Stimulated activated CD4-positive, alpha-beta T cell treated with anti-CD3 and anti-CD28 coated beads, Interleukin-15, amount 100 ng/mL, for 1 hour (primary cell): ENCODE results near the gene FOXK1.
"Not testable (repeated sequence)": the region's sequence is repeated elsewhere in the genome, so short reads cannot be mapped to it uniquely, and the experiment has no call there.

ENCODE experiments used
- DNase-seq, 2 donors: peaks; one replicate each; pipeline ENCODE4 v3.0.0-alpha.2; 2020; ENCODE audit warnings: low read depth in 1 of 2, low spot score in 1 of 2

Gene FOXK1

DNA sequence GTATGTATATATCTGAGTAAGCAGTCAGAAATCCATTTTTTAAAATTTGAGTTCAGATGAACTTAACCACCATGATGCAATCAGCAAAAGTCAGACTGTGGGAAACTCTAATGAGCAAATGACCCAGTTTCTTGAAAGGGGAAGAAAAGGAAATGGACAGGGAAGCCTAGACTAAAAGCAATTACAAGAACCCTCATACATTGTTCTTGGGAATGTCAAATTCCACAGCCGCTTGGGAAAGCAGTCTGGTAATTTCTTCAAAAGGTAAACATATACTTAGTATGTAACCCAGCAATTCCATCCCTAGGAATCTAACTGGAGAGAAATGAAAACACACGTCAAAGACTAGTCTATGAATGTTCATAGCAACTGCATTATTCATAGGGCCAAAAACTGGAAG, 16.4 kb upstream of the FOXK1 start:
- DNase-seq: no peak

GRCh38 chr7:4667776-4668509, 14.2 kb upstream of the FOXK1 start:
- DNase-seq: no peak

DNA sequence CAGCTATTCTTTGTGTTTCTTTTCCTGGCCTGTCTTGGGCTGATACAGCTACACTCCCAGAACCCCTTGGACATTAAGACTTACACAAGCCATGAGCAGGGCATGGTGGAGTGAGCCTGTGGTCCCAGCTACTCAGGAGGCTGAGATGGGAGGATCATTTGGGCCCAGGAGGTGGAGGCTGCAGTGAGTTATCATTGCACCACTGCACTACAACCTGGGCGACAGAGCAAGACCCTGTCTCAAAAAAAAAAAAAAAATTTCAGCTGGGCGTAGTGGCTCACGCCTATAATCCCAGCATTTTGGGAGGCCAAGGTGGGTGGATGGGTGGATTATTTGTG, 13.6 kb upstream of the FOXK1 start:
- DNase-seq: no peak

DNA sequence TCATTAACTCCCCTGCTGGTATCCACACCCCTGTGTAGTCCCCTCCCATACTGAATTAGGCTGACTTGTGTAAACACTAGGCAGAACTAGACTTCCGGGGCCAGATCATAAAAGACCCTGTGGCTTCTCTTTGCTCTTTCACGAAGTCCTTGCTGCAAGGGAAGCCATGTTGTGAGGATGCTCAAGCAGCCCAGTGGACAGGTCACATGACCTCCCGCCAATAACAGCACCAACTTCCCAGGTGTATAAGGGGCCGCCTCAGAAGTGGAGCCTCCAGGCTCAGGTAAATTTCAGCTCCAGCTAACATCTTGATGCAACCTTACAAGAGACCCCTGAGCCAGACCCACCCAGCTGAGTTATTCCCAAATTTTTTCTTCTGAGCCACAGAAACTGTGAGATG, 11.3 kb upstream of the FOXK1 start:
- no peak for DNase-seq

DNA sequence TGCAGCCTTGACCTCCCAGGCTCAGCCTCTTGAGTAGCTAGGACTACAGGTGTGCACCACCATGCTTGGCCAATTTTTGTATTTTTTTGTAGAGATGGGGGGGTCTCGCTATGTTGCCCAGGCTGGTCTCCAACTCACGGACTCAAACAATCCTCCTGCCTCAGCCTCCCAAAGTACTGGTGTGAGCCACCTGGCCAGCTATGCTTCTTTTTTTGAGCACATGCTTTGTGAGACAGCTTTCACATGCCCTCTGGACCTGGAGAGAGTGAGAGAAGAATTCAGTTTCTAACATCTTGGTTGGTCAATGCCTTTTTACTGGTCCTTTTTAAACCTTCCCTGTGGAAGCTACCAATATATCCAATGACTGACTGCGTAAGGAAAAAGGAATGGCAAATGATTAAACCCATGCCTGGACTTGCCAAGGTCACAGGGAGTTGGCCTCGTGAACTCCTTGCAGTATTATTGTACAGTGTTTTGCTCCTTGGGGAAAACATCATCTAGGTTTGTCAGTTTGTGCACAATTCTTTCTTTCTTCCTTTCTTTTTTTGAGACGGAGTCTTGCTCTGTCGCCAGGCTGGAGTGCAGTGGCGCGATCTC, 6.2 kb upstream of the FOXK1 start:
- no peak for DNase-seq

DNA sequence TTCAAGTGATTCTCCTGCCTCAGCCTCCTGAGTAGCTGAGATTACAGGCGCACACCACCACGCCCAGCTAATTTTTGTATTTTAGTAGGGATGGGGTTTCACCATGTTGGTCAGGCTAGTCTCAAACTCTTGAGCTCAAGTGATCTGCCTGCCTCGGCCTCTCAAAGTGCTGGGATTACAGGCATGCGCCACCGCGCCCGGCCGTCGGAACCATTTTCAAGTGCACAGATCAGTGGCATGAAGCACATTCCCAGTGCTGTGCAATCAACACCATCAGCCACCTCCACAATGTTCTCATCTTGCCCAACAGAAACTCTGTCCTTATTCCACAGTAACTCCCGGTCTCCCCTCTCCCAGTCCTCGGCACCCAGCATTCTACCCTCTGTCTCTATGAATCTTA, 4.6 kb upstream of the FOXK1 start:
- DNase-seq: not testable (repeated sequence)

- no peak for DNase-seq
Measured at GRCh38 chr7:4681218-4681851, 760 bp upstream of the FOXK1 start.

DNA sequence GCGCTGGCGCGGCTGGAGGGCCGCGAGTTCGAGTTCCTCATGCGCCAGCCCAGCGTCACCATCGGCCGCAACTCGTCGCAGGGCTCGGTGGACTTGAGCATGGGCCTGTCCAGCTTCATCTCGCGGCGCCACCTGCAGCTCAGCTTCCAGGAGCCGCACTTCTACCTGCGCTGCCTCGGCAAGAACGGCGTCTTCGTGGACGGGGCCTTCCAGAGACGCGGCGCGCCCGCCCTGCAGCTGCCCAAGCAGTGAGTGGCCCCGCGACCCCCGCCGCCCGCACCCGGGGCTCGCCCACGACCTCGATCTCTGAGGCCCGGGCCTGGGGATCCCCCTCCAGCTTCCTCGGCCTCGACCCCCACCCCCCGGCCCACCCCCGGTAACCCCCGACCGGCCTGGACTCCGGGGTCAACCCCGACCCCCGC, 537 bp downstream of the FOXK1 start:
- peak in 1 of 2 donors; percentile 18 for DNase-seq

DNA sequence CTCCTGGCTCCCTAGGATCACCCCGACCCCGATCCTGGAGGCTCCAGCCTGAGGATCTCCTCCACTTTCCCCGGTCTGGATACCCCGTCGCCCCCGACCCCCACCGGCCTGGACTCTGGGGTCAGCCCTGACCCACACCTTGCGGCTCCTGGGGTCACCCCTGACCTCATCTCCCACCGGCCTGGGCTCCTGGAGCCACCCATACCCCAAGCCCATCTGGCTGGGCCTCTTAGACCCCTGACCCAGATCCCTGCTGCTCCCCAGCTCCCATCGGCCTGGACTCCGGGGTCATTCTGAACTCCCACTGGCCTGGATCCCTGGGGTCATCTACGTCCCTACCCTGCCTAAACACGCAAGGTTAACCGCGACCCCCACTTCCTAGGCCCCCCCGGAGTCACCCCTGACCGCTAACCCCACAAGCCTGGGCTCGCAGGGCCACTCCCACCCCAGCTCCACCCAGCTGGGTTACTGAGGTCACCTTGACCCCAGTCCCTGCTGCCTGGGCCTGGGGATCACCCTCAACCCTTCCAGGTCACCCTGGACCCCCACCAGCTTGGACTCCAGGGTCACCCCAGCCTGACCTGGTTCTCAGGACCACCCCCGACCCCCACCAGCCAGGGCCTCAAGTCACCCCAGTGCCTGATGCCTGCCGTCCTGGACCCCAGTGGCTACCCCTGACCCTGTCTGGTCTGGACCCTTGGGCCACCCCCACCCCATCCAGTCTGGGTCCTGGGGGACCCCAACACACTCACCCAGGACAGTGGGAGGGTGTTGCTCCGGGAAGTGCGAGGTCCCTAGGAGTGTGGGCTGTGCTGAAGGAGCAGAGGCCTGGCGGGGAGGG, 1.2 kb downstream of the FOXK1 start:
- no peak for DNase-seq

DNA sequence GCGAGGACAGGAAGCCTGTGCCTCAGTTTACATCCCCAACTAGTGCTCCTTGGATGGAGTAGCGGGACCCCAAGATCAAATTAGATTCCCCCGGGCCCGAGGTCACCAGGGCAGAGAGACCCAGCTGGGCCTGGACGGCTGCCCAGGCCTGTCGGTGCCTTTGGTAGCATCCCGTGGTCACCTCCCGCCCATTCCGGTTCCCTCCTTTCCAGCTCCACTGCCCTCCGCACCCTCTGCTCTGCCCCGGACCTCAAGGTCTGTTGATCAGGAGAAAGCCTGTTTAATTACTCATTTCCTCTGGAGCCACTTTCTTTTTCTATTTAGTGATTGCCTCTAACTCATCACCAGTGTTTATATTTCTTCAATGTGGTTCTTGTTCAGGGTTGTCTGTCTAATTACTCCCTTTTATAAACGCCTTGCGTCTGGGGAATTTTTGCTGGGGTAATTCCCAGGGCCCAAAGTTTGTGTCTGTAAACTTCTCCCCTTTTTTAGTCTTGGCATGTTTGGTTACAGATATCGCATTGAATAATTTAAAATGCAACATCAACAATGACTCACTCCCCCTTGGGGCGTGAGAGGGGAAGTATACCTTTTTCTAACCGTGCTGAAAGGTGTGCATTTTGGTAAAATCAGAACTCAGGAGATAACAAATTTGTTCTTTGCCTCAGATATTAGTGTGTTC, 1.9 kb downstream of the FOXK1 start:
- DNase-seq: peak in 1 of 2 donors; percentile 11

DNA sequence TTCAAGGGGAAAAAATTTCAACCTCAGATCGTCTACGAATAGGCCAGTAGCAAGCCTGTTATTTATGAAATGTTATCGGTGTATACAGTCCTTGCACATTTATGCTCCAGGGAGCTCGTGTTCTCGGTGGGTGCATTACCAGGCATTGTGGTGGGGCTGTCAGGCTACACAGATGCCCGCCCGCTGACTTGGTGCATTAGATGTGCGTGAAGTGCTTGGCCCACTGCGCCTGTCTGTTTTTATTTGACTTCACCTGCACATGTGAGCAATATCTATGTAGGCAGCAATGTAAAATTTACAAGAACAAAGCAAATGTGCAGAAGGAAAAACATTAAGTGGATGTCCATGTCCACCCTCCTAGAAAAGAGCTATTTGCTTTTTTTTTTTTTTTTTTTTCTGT, 2.8 kb downstream of the FOXK1 start:
- DNase-seq: no peak

DNA sequence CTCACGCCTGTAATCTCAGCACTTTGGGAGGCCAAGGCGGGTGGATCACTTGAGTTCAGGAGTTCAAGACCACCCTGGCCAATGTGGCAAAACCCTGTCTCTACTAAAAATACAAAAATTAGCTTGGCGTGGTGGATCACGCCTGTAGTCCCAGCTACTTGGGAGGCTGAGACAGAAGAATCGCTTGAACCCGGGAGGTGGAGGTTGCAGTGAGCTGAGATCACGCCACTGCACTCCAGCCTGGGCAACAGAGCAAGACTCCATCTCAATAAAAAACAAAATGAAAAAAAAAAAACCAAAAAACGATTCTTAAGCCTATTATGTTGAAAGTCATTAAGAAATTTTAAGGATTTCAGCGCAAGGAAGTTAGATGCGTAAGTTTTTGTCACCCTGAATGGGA, 3.6 kb downstream of the FOXK1 start:
- DNase-seq: not testable (repeated sequence)

DNA sequence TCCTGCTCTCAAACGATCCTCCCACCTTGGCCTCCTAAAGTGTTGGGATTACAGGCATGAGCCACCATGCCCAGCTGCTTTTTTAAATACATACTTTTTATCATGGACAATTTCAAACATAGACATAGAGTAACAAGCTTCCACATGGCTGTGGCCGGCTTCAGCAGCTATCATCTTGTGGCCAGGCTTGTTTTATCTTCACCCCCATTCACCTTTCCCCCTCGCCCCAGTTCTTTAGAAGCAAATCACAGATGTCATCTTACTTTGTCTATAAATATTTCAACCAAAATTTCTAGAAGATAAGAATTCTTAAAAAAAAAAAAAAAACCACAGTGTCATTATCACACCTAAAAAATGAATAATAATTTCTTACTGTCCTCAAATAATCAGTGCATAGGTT, 5.9 kb downstream of the FOXK1 start:
- DNase-seq: no peak

GRCh38 chr7:4689151-4689550, 7.1 kb downstream of the FOXK1 start:
- no peak for DNase-seq

- no peak for DNase-seq
Measured at GRCh38 chr7:4689668-4690067, 7.6 kb downstream of the FOXK1 start.

- no peak for DNase-seq
Measured at GRCh38 chr7:4690953-4691856, 9.1 kb downstream of the FOXK1 start.

- DNase-seq: no peak
Measured at GRCh38 chr7:4692055-4692454, 10.0 kb downstream of the FOXK1 start.

GRCh38 chr7:4692622-4693021, 10.5 kb downstream of the FOXK1 start:
- not testable (repeated sequence) for DNase-seq

GRCh38 chr7:4693152-4693551, 11.1 kb downstream of the FOXK1 start:
- DNase-seq: no peak

DNA sequence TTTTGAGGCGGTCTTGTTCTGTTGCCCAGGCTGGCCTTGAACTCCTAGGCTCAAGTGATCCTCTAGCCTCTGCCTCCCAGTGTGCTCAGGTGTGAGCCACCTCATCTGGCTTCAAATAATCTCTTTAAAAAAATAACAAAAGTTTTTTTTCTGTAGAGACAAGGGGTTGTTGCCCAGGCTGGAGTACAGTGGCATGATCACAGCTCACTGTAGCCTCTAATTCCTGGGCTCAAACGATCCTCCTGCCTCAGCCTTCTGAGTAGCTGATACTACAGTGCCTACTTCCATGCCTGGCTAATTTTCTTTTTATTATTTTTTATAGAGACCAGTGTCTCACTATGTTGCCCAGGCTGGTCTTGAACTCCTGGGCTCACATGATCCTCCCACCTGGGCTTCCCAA, 11.7 kb downstream of the FOXK1 start:
- DNase-seq: no peak
